Measurements from ENCODE around the gene SLC26A1. TPM values are rescaled to one million over a fixed set of nuclear protein-coding genes. Genes with fewer than 3 reads are reported as not detected.

SLC26A1 gene
- total and polyA plus RNA-seq, 2 of the 13 experiments (the other 11 are each of a cell fraction or from before 2014, with no cell fraction given): 5.4 to 22.9 TPM

GRCh38 chr4:965766-966134, 27.5 kb downstream of the SLC26A1 start (continued):
- TF ChIP-seq ZNF574 (CRISPR knock-in tag; IDR thresholded peaks at IDR 0.05) (no peak), ZNF142 (CRISPR knock-in tag; IDR thresholded peaks at IDR 0.05) (no peak)

GRCh38 chr4:965048-965765, 28.0 kb downstream of the SLC26A1 start:
- Histone ChIP-seq H3K4me3 (replicated peaks in 1 of 3; ENCODE audit: insufficient read depth in 1 of 3, low read depth in 2 of 3, low read length in 3 of 3) (no peak overlapping the region), H3K79me2 (ENCODE audit: insufficient read depth, low read length) (no peaks in the 10 kb centered on the region), H3K36me3 (replicated peaks in 1 of 2; ENCODE audit: control insufficient read depth in 1 of 2, insufficient read depth in 2 of 2, low read length in 2 of 2) (0 out of 5 replicates have a peak, but pooled peaks cover 0 to 1% of the 10 kb centered on the region in 2 experiments), H3K9me3 (ENCODE audit: low read length) (no peaks in the 10 kb centered on the region), H3K4me1 (ENCODE audit: insufficient read depth, low read length) (no peaks in the 10 kb centered on the region), H3K9ac (ENCODE audit: insufficient read depth, low read depth, low read length) (no peak overlapping the region), H2AFZ (ENCODE audit: low read length) (no peak overlapping the region), H4K20me1 (ENCODE audit: insufficient read depth, low read length) (no peaks in the 10 kb centered on the region), H3K4me2 (ENCODE audit: low read depth, low read length) (no peak overlapping the region), H3K27ac (ENCODE audit: extremely low read length, insufficient read depth, low read length) (no peak overlapping the region), H3K27me3 (ENCODE audit: control insufficient read depth in 1 of 2, insufficient read depth in 2 of 2, low read length in 2 of 2) (no peaks in the 10 kb centered on the region)
- POLR2A ChIA-PET: no interaction called here
- BruUV-seq (replicated peaks): no TSS peak
- intact Hi-C loops (cut with micrococcal nuclease; ENCODE audit: unreplicated experiment) (no loop called here), in situ Hi-C loops (cut with HindIII; ENCODE audit: extremely low pct_ligation_motif_present, low pct_unique_long_range_greater_than_20kb) (no loop called here)
- CTCF ChIA-PET (ENCODE audit: low intra/inter-chr PET ratio, low total read pairs): no interaction called here
- no peak for ATAC-seq
- DNase-seq (ENCODE audit: low spot score): no peak
- 95% methylated on average over 9 of the region's 26 CpGs for WGBS (ENCODE audit: low lambda C conversion rate)
- FAIRE-seq: no peak
- TF ChIP-seq RBFOX2 (IDR thresholded peaks at IDR 0.05; ENCODE audit: low read depth, low read length): peak; percentile 27; the same call in 1 of the 2 replicates
- TF ChIP-seq NFYB (CRISPR knock-in tag; IDR thresholded peaks at IDR 0.05): no peak

Measured in HepG2 (cell line).